HepG2 (cell line): ENCODE results near the gene ABHD17A. TPM values are rescaled to one million over a fixed set of nuclear protein-coding genes. Genes with fewer than 3 reads are reported as not detected.

Experiments used
- ATAC-seq: fragments of 200-7000 bp; cut with Tn5 transposase; 3 replicates; pipeline ENCODE4 v1.9.1; 2020; ENCODE audit warnings: mild to moderate bottlenecking, moderate library complexity
- BruUV-seq: library from RNA; stranded (reverse); fragments of 400-500 nt; replicated peaks from 2 replicates; lab custom pipeline; 2021; lab: Mats Ljungman, UMichigan
- CTCF ChIA-PET: fragments of 300-600 bp; formaldehyde crosslinking; extraction: SDS; loops from one replicate; lab custom pipeline; 2021; ENCODE audit warnings: low total read pairs, inconsistent platforms, low intra/inter-chr PET ratio; lab: Yijun Ruan, JAX
- POLR2A ChIA-PET: fragments of 350-600 bp; sonication (Branson Sonifier 250); formaldehyde crosslinking; loops from one replicate; lab custom pipeline; 2020; ENCODE audit warnings: antibody characterized with exemption, inconsistent platforms; lab: Yijun Ruan, JAX
- DNase-seq: peaks from one replicate; pipeline ENCODE4 v3.0.0-alpha.2; 2015; ENCODE audit warnings: low spot score
- FAIRE-seq: peaks from 3 replicates; lab custom pipeline; 2011; peaks lifted over from hg19 to GRCh38; lab: Jason Lieb, UNC
- H2AFZ ChIP-seq: one replicate; pipeline ENCODE4 v1.6.1; 2011; ENCODE audit warnings: low read length, inconsistent platforms
- H3K27ac ChIP-seq: fragments of 300-600 bp; 3 replicates; pipeline ENCODE4 v1.8.0; 2011; ENCODE audit warnings: mixed run types, mild to moderate bottlenecking, mixed read lengths, low read length, inconsistent platforms; ENCODE audit not compliant: insufficient read depth; ENCODE audit errors: extremely low read length
- H3K27me3 ChIP-seq, 2 experiments: fragments of 200-600 bp in 1 of 2; 2 replicates in 1 of 2; 3 replicates in 1 of 2; pipeline versions ENCODE4 v1.6.0 to v1.8.0; 2011; ENCODE audit warnings: low read length in 2 of 2, mild to moderate bottlenecking in 2 of 2, moderate library complexity in 2 of 2, inconsistent platforms in 1 of 2; ENCODE audit not compliant: insufficient read depth in 2 of 2, control insufficient read depth in 1 of 2
- H3K36me3 ChIP-seq, 2 experiments: fragments of 200-600 bp in 1 of 2; replicated peaks in 1 of 2; 2 replicates in 1 of 2; 3 replicates in 1 of 2; pipeline versions ENCODE4 v1.5.1 to v1.8.0; 2011; ENCODE audit warnings: low read length in 2 of 2, inconsistent platforms in 1 of 2; ENCODE audit not compliant: insufficient read depth in 2 of 2, control insufficient read depth in 1 of 2
- H3K4me1 ChIP-seq: 2 replicates; pipeline ENCODE4 v1.5.1; 2012; ENCODE audit warnings: low read length, inconsistent platforms; ENCODE audit not compliant: insufficient read depth
- H3K4me2 ChIP-seq: 2 replicates; pipeline ENCODE4 v1.6.0; 2011; ENCODE audit warnings: low read depth, low read length, inconsistent platforms
- H3K4me3 ChIP-seq, 3 experiments: fragments of 200-600 bp in 1 of 3; sonication (generic), shearing (Covaris generic) in 1 of 3; replicated peaks in 1 of 3; 2 replicates each; pipeline ENCODE4 v1.5.1; 2011 to 2016; ENCODE audit warnings: low read length in 3 of 3, inconsistent platforms in 2 of 3, low read depth in 2 of 3, mild to moderate bottlenecking in 2 of 3, control low read depth in 1 of 3, mixed read lengths in 1 of 3; ENCODE audit not compliant: insufficient read depth in 1 of 3
- H3K79me2 ChIP-seq: one replicate; pipeline ENCODE4 v1.6.1; 2011; ENCODE audit warnings: low read length, inconsistent platforms; ENCODE audit not compliant: insufficient read depth
- H3K9ac ChIP-seq: 2 replicates; pipeline ENCODE4 v1.6.0; 2011; ENCODE audit warnings: mild to moderate bottlenecking, low read depth, low read length, inconsistent platforms; ENCODE audit not compliant: insufficient read depth
- H3K9me3 ChIP-seq: 2 replicates; pipeline ENCODE4 v1.5.1; 2012; ENCODE audit warnings: mild to moderate bottlenecking, low read length
- H4K20me1 ChIP-seq: 2 replicates; pipeline ENCODE4 v1.6.0; 2011; ENCODE audit warnings: inconsistent platforms, mild to moderate bottlenecking, low read length, moderate library complexity; ENCODE audit not compliant: insufficient read depth
- ARNT2 ChIP-seq: sonication (generic); formaldehyde crosslinking; IDR thresholded peaks from 2 replicates; pipeline ENCODE4 v1.8.0; 2022; ENCODE audit warnings: mild to moderate bottlenecking, low read depth, missing genetic modification reagents, moderate library complexity
- CBFB ChIP-seq: sonication (generic); formaldehyde crosslinking; IDR thresholded peaks from 2 replicates; pipeline ENCODE4 v1.4.0; 2020; ENCODE audit warnings: missing genetic modification reagents
- HCFC1 ChIP-seq: fragments of 150-350 bp; IDR thresholded peaks from 2 replicates; pipeline ENCODE4 v1.6.1; 2014; ENCODE audit warnings: low read depth, low read length
- IRF2 ChIP-seq: IDR thresholded peaks from 2 replicates; pipeline ENCODE4 v1.6.1; 2018; ENCODE audit warnings: missing genetic modification reagents, missing compliant biosample characterization
- KLF16 ChIP-seq, 2 experiments: sonication (generic) in 1 of 2; formaldehyde crosslinking in 1 of 2; IDR thresholded peaks; 2 replicates each; pipeline versions ENCODE4 v1.6.1 to v1.8.0; 2016 to 2023; ENCODE audit warnings: missing genetic modification reagents in 2 of 2, missing compliant biosample characterization in 1 of 2
- MTF2 ChIP-seq: sonication (generic); formaldehyde crosslinking; IDR thresholded peaks from 2 replicates; pipeline ENCODE4 v1.5.0; 2020; ENCODE audit warnings: missing genetic modification reagents, borderline replicate concordance
- POLR2A ChIP-seq, 2 experiments: IDR thresholded peaks; 2 replicates each; pipeline ENCODE4 v1.6.1; 2011; ENCODE audit warnings: low read depth in 2 of 2, low read length in 2 of 2, mild to moderate bottlenecking in 1 of 2, moderate library complexity in 1 of 2; ENCODE audit not compliant: insufficient read depth in 1 of 2
- RAD21 ChIP-seq: fragments of 450-650 bp; formaldehyde crosslinking; IDR thresholded peaks from 2 replicates; pipeline ENCODE4 v1.5.0; 2020; ENCODE audit warnings: mild to moderate bottlenecking
- RBFOX2 ChIP-seq: fragments of 200-400 bp; formaldehyde crosslinking; IDR thresholded peaks from 2 replicates; pipeline ENCODE4 v1.6.1; 2017; ENCODE audit warnings: low read depth, mild to moderate bottlenecking, low read length
- TBX3 ChIP-seq: fragments of 450-650 bp; IDR thresholded peaks from 2 replicates; pipeline ENCODE4 v1.6.1; 2017; ENCODE audit warnings: antibody characterized with exemption, mild to moderate bottlenecking, inconsistent platforms, borderline replicate concordance
- TEAD3 ChIP-seq: optimal IDR thresholded peaks from 2 replicates; pipeline ENCODE3; 2016; ENCODE audit warnings: borderline replicate concordance
- ZNF263 ChIP-seq: sonication (generic); formaldehyde crosslinking; IDR thresholded peaks from 2 replicates; pipeline ENCODE4 v1.4.0; 2020; ENCODE audit warnings: missing genetic modification reagents
- ZNF431 ChIP-seq: sonication (generic); formaldehyde crosslinking; IDR thresholded peaks from 2 replicates; pipeline ENCODE4 v1.9.0; 2022; ENCODE audit warnings: missing genetic modification reagents, low read depth, mild to moderate bottlenecking, borderline replicate concordance
- ZNF619 ChIP-seq: sonication (generic); formaldehyde crosslinking; IDR thresholded peaks from 2 replicates; pipeline ENCODE4 v1.4.0; 2020; ENCODE audit warnings: mild to moderate bottlenecking, missing genetic modification reagents
- ZNF777 ChIP-seq: sonication (generic); formaldehyde crosslinking; IDR thresholded peaks from 2 replicates; pipeline ENCODE4 v1.4.0; 2020; ENCODE audit warnings: missing genetic modification reagents
- ZNF883 ChIP-seq: sonication (generic); formaldehyde crosslinking; IDR thresholded peaks from 2 replicates; pipeline ENCODE4 v1.5.1; 2020; ENCODE audit warnings: mild to moderate bottlenecking, missing genetic modification reagents; ENCODE audit errors: not compliant biosample characterization
- WGBS: methylation state at CpG from one replicate; pipeline ENCODE4 v1.1.6; 2017; ENCODE audit warnings: low lambda C conversion rate; 5-methylcytosine and 5-hydroxymethylcytosine counted together
- in situ Hi-C: cut with HindIII; loops from 2 replicates; pipeline ENCODE4 v1.10.0; 2017; ENCODE audit warnings: low pct_unique_long_range_greater_than_20kb; ENCODE audit not compliant: extremely low pct_ligation_motif_present
- intact Hi-C: fragments of 100-400 bp; cut with micrococcal nuclease; formaldehyde crosslinking; loops from one replicate; pipeline ENCODE4 v1.10.0; 2022; ENCODE audit not compliant: unreplicated experiment
- polyA plus RNA-seq, 8 experiments: library from polyadenylated mRNA; depleted of rRNA in 3 of 8; stranded (reverse) in 7 of 8; unstranded in 1 of 8; fragments of >200 nt; fragmentation: Illumina TruSeq in 4 of 8; extraction: Trizol in 4 of 8; gene quantifications; 2 replicates each; pipeline versions ENCODE4 v1.2.1 to v1.2.3, GENCODE V29; 2011 to 2016; ENCODE audit warnings: low read depth in 4 of 8, missing spikeins in 1 of 8, mixed read lengths in 1 of 8; ENCODE audit not compliant: insufficient read depth in 1 of 8
- total RNA-seq, 5 experiments: library from RNA; depleted of rRNA; stranded (reverse); fragments of >200 nt; fragmentation: Illumina TruSeq; extraction: Trizol; gene quantifications; 2 replicates each; pipeline ENCODE4 v1.2.3, GENCODE V29; 2016; ENCODE audit warnings: low read depth in 1 of 5
- TF ChIP-seq, protein P1 (sequence below): sonication (generic); formaldehyde crosslinking; IDR thresholded peaks from 2 replicates; pipeline ENCODE4 v1.4.0; 2020; ENCODE audit warnings: mild to moderate bottlenecking, missing genetic modification reagents
- TF ChIP-seq, protein P2 (sequence below): sonication (generic); formaldehyde crosslinking; conservative IDR thresholded peaks from 2 replicates; pipeline ENCODE4 v1.8.0; 2022; ENCODE audit warnings: low read depth, missing genetic modification reagents
- TF ChIP-seq, protein P3 (sequence below): IDR thresholded peaks from 2 replicates; pipeline ENCODE4 v1.6.1; 2012; ENCODE audit warnings: low read length, improper control_type of control experiment

The ABHD17A gene
- total and polyA plus RNA-seq, 2 of the 13 experiments (the other 11 are each of a cell fraction or from before 2014, with no cell fraction given), result 27.7 to 40.8 TPM

DNA sequence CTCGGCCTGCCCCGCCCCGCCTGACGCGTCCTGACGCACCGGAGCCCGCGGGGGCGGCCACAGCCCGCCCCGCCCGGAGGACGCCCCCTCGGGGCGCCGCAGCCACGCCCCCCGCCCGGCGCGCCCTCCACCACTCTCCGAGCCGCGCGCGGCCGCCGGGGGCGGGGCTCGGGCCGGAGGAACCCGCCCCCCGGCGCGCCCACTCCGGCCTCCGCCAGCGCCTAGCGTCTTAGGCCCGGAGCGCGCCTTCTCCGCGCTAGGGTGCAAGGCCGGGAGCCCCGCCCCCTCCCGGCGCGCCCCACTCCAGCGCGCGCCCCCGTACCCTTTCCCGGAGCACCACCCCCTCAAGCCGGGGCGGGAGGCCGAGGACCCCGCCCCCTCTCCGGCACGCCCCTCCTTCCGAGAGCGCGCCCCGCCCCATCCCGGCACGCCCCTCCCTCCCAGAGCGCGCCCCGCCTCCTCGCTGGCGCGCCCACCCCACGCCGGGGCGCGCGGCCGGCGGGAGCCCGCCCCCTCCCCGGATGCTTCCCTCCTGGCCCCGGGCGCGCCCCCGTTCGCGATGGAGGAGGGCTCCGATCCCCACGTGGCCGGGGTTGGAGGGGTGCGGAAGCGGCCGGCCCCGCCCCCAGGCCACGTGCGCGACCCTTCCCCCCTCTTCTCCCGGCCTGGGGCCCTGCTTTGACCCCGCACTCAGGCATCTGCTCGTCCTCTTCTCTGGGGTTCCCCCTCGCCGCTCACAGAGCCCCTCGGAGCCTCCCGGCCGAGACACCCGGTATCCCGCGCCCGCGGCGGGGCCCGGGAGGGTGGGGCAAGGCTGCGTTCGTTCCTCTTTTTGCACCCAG is 21.4 kb downstream of the ABHD17A start (continued):
- 0 out of 2 replicates have a peak, but pooled peaks have one; percentile 23 for TF ChIP-seq ZNF431
- no peak for TF ChIP-seq TBX3
- TF ChIP-seq, protein P1, sequence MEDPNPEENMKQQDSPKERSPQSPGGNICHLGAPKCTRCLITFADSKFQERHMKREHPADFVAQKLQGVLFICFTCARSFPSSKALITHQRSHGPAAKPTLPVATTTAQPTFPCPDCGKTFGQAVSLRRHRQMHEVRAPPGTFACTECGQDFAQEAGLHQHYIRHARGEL (CRISPR knock-in tag), result peak; percentile 43; the same call in 1 of the 2 replicates

DNA sequence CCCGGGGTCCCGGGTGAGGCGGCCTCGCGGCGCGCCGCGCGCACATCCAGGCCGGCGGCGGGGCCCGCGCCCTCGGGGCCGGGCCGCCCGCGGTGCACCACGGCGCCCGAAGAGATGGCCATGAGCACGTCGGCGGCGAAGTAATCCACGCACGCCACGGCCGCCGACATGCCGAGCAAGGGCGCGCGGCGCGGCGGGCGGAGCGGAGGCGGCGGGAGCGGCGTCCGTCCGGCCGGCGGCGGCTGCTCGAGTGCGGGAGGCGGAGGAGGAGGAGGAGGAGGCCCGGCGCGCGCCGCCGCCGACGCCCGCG is 22.0 kb downstream of the ABHD17A start, which contains the start of gene KLF16:
Gene KLF16 (minus strand): TSS at position 252 of the 310 bp plus-strand sequence. CDS start 82 bp downstream, at position 170.
- Histone ChIP-seq H3K79me2 (peaks cover 44% of the 10 kb centered on the region), H4K20me1 (peaks cover 28% of the 10 kb centered on the region; the same call in 1 of the 2 replicates), H3K27me3 (no peaks in the 10 kb centered on the region; a peak in 1 of 5 replicates), H3K27ac (peak within 1 kb of the TSS; percentile 98), H3K9me3 (no peaks in the 10 kb centered on the region), H3K4me1 (peaks cover 64% of the 10 kb centered on the region), H3K4me3 (peak within 1 kb of the TSS; percentile 89 to 98 (median 91)), H3K36me3 (no peaks in the 10 kb centered on the region), H3K9ac (peak within 1 kb of the TSS; percentile 89), H3K4me2 (peak within 1 kb of the TSS; percentile 94), H2AFZ (no peak within 1 kb of the TSS)
- intact Hi-C loops (no loop called here), in situ Hi-C loops (no loop called here)
- DNase-seq, result no peak
- no CpG with 5 or more reads among the region's 63 CpGs for WGBS
- no peak for ATAC-seq
- BruUV-seq, result no TSS peak
- no peak for FAIRE-seq
- POLR2A ChIA-PET, result no interaction called here
- CTCF ChIA-PET, result no interaction called here
- TF ChIP-seq MTF2 (CRISPR knock-in tag), result no peak
- TF ChIP-seq CBFB (CRISPR knock-in tag), result no peak
- TF ChIP-seq ZNF263 (CRISPR knock-in tag), result no peak
- 0 out of 2 replicates have a peak, but pooled peaks have one; percentile 5 for TF ChIP-seq ARNT2 (CRISPR knock-in tag)
- TF ChIP-seq, protein P2, sequence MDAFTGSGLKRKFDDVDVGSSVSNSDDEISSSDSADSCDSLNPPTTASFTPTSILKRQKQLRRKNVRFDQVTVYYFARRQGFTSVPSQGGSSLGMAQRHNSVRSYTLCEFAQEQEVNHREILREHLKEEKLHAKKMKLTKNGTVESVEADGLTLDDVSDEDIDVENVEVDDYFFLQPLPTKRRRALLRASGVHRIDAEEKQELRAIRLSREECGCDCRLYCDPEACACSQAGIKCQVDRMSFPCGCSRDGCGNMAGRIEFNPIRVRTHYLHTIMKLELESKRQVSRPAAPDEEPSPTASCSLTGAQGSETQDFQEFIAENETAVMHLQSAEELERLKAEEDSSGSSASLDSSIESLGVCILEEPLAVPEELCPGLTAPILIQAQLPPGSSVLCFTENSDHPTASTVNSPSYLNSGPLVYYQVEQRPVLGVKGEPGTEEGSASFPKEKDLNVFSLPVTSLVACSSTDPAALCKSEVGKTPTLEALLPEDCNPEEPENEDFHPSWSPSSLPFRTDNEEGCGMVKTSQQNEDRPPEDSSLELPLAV, result 0 out of 2 replicates have a peak, but pooled peaks have one; percentile 40
- TF ChIP-seq ZNF777 (CRISPR knock-in tag), result peak; percentile 76
- peak in 1 of 2 experiments; percentile 48; a peak in 1 of 4 replicates for TF ChIP-seq POLR2A (IDR thresholded peaks at IDR 0.05; ENCODE audit: insufficient read depth in 1 of 2, low read depth in 2 of 2, low read length in 2 of 2)
- peak; percentile 12; the same call in 1 of the 2 replicates for TF ChIP-seq RBFOX2
- no peak for TF ChIP-seq ZNF619 (CRISPR knock-in tag)
- peak; percentile 6; the same call in 1 of the 2 replicates for TF ChIP-seq RAD21 (CRISPR knock-in tag)
- TF ChIP-seq, protein P3, sequence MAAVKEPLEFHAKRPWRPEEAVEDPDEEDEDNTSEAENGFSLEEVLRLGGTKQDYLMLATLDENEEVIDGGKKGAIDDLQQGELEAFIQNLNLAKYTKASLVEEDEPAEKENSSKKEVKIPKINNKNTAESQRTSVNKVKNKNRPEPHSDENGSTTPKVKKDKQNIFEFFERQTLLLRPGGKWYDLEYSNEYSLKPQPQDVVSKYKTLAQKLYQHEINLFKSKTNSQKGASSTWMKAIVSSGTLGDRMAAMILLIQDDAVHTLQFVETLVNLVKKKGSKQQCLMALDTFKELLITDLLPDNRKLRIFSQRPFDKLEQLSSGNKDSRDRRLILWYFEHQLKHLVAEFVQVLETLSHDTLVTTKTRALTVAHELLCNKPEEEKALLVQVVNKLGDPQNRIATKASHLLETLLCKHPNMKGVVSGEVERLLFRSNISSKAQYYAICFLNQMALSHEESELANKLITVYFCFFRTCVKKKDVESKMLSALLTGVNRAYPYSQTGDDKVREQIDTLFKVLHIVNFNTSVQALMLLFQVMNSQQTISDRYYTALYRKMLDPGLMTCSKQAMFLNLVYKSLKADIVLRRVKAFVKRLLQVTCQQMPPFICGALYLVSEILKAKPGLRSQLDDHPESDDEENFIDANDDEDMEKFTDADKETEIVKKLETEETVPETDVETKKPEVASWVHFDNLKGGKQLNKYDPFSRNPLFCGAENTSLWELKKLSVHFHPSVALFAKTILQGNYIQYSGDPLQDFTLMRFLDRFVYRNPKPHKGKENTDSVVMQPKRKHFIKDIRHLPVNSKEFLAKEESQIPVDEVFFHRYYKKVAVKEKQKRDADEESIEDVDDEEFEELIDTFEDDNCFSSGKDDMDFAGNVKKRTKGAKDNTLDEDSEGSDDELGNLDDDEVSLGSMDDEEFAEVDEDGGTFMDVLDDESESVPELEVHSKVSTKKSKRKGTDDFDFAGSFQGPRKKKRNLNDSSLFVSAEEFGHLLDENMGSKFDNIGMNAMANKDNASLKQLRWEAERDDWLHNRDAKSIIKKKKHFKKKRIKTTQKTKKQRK, result no peak
- TF ChIP-seq ZNF883 (CRISPR knock-in tag), result no peak
- no peak for TF ChIP-seq IRF2 (CRISPR knock-in tag)
- 0 out of 4 replicates have a peak, but pooled peaks of 1 of the 2 experiments have one; percentile 4 for TF ChIP-seq KLF16 (CRISPR knock-in tag; IDR thresholded peaks at IDR 0.05)
- TF ChIP-seq TEAD3 (CRISPR knock-in tag), result no peak
- no peak for TF ChIP-seq HCFC1
